Measurements from ENCODE around the gene CYTH4.

- TF ChIP-seq CTCF (IDR thresholded peaks at IDR 0.05) (no peak), POLR2AphosphoS5 (IDR thresholded peaks at IDR 0.05) (no peak)
Measured at GRCh38 chr22:37292641-37293040, 10.3 kb downstream of the CYTH4 start.
